SK-N-SH (cell line): Measurements from ENCODE around the gene HSPG2. TPM values are rescaled to one million over a fixed set of nuclear protein-coding genes. Genes with fewer than 3 reads are reported as not detected.

ENCODE experiments used
- CTCF ChIA-PET: fragments of 300-600, 350-600 bp; formaldehyde crosslinking; extraction: SDS; loops from one replicate; lab custom pipeline; 2021; lab: Yijun Ruan, JAX
- POLR2A ChIA-PET: fragments of 350-600 bp; sonication (Branson Sonifier 250); formaldehyde crosslinking; extraction: SDS; loops from one replicate; lab custom pipeline; 2020; ENCODE audit warnings: antibody characterized with exemption, inconsistent platforms; lab: Yijun Ruan, JAX
- DNase-seq: peaks from one replicate; pipeline ENCODE4 v3.0.0; 2012
- H2AFZ ChIP-seq: fragments of 200-600 bp; sonication (generic); 2 replicates; pipeline ENCODE4 v1.8.1; 2016; ENCODE audit warnings: antibody characterized with exemption, mild to moderate bottlenecking, low read depth
- H3F3A ChIP-seq: fragments of 200-600 bp; sonication (generic); replicated peaks from 2 replicates; pipeline ENCODE3; 2016; ENCODE audit warnings: antibody characterized with exemption, mild to moderate bottlenecking; ENCODE audit not compliant: insufficient read depth
- H3K27ac ChIP-seq, 2 experiments: fragments of 200-500 bp in 1 of 2; fragments of 200-600 bp in 1 of 2; sonication (Bioruptor generic) in 1 of 2; sonication (generic), shearing (Covaris generic) in 1 of 2; 2 replicates each; pipeline versions ENCODE4 v1.5.1 to v1.6.1; 2014 to 2016; ENCODE audit warnings: low read depth in 2 of 2, inconsistent platforms in 1 of 2, low read length in 1 of 2, mild to moderate bottlenecking in 1 of 2, mixed read lengths in 1 of 2
- H3K27me3 ChIP-seq: fragments of 200-600 bp; sonication (generic), shearing (Covaris generic); 2 replicates; pipeline ENCODE4 v1.6.1; 2016; ENCODE audit warnings: mixed run types; ENCODE audit not compliant: insufficient read depth
- H3K36me3 ChIP-seq, 2 experiments: fragments of 200-500 bp in 1 of 2; fragments of 200-600 bp in 1 of 2; sonication (Bioruptor generic) in 1 of 2; sonication (generic) in 1 of 2; replicated peaks in 1 of 2; 2 replicates each; pipeline versions ENCODE3 to v1.5.1; 2014 to 2016; ENCODE audit warnings: low read length in 1 of 2, mild to moderate bottlenecking in 1 of 2; ENCODE audit not compliant: insufficient read depth in 2 of 2, control insufficient read depth in 1 of 2
- H3K4me1 ChIP-seq, 2 experiments: fragments of 200-500 bp in 1 of 2; fragments of 200-600 bp in 1 of 2; sonication (Bioruptor generic) in 1 of 2; sonication (generic), shearing (Covaris generic) in 1 of 2; 2 replicates each; pipeline versions ENCODE4 v1.5.1 to v1.6.1; 2014 to 2016; ENCODE audit warnings: low read depth in 1 of 2, low read length in 1 of 2, mixed run types in 1 of 2; ENCODE audit not compliant: insufficient read depth in 2 of 2, control insufficient read depth in 1 of 2
- H3K4me2 ChIP-seq: fragments of 200-600 bp; sonication (generic), shearing (Covaris generic); 2 replicates; pipeline ENCODE4 v1.6.1; 2017; ENCODE audit warnings: mixed run types
- H3K4me3 ChIP-seq, 2 experiments: fragments of 200-500 bp in 1 of 2; fragments of 200-600 bp in 1 of 2; sonication (Bioruptor generic) in 1 of 2; sonication (generic), shearing (Covaris generic) in 1 of 2; 2 replicates each; pipeline versions ENCODE4 v1.5.1 to v1.8.1; 2014 to 2016; ENCODE audit warnings: low read depth in 2 of 2, inconsistent platforms in 1 of 2, low read length in 1 of 2, mild to moderate bottlenecking in 1 of 2, mixed read lengths in 1 of 2, moderate library complexity in 1 of 2
- H3K79me2 ChIP-seq: fragments of 200-600 bp; sonication (generic); 2 replicates; pipeline ENCODE4 v1.8.1; 2017; ENCODE audit warnings: mild to moderate bottlenecking; ENCODE audit not compliant: insufficient read depth
- H3K9ac ChIP-seq: fragments of 200-600 bp; sonication (generic); 2 replicates; pipeline ENCODE4 v1.6.1; 2017; ENCODE audit warnings: mixed run types
- H3K9me2 ChIP-seq: fragments of 200-600 bp; sonication (generic); 2 replicates; pipeline ENCODE4 v1.6.1; 2017; ENCODE audit warnings: mixed run types
- H3K9me3 ChIP-seq: fragments of 200-600 bp; sonication (generic); 2 replicates; pipeline ENCODE4 v1.6.1; 2017; ENCODE audit warnings: mixed run types, mild to moderate bottlenecking, moderate library complexity
- H4K20me1 ChIP-seq: fragments of 200-600 bp; sonication (generic); 2 replicates; pipeline ENCODE4 v1.6.1; 2017; ENCODE audit warnings: mild to moderate bottlenecking, mixed run types; ENCODE audit not compliant: insufficient read depth
- CHD2 ChIP-seq: fragments of 150-350 bp; IDR thresholded peaks from 2 replicates; pipeline ENCODE4 v1.6.1; 2018; ENCODE audit warnings: low read length; ENCODE audit not compliant: partially characterized antibody
- FOXM1 ChIP-seq: IDR thresholded peaks from 2 replicates; pipeline ENCODE4 v1.4.0; 2012; ENCODE audit warnings: low read depth, mild to moderate bottlenecking
- GABPA ChIP-seq: IDR thresholded peaks from 2 replicates; pipeline ENCODE4 v1.4.0; 2012; ENCODE audit warnings: low read depth, mild to moderate bottlenecking
- GATA2 ChIP-seq: sonication (generic); formaldehyde crosslinking; IDR thresholded peaks from 2 replicates; pipeline ENCODE4 v1.5.0; 2020; ENCODE audit warnings: mild to moderate bottlenecking, missing genetic modification reagents
- JUND ChIP-seq: IDR thresholded peaks from 2 replicates; pipeline ENCODE4 v1.4.0; 2012
- MEF2A ChIP-seq: IDR thresholded peaks from 2 replicates; pipeline ENCODE4 v1.4.0; 2012; ENCODE audit warnings: low read depth, borderline replicate concordance
- MXI1 ChIP-seq: IDR thresholded peaks from 2 replicates; pipeline ENCODE4 v1.6.1; 2012; ENCODE audit warnings: mild to moderate bottlenecking, low read depth, low read length, improper control_type of control experiment
- NRF1 ChIP-seq: IDR thresholded peaks from 2 replicates; pipeline ENCODE4 v1.6.1; 2012; ENCODE audit warnings: low read depth, mild to moderate bottlenecking, low read length
- POLR2AphosphoS5 ChIP-seq: IDR thresholded peaks from 2 replicates; pipeline ENCODE4 v1.6.1; 2012; ENCODE audit warnings: low read depth, low read length
- REST ChIP-seq: IDR thresholded peaks from 2 replicates; pipeline ENCODE4 v1.6.1; 2012; ENCODE audit warnings: mild to moderate bottlenecking, low read depth, low read length, moderate library complexity
- TCF12 ChIP-seq: IDR thresholded peaks from 2 replicates; pipeline ENCODE4 v1.4.0; 2012
- ZBTB33 ChIP-seq: IDR thresholded peaks from 2 replicates; pipeline ENCODE4 v1.4.0; 2012; ENCODE audit warnings: low read depth, borderline replicate concordance
- WGBS: methylation state at CpG from one replicate; pipeline ENCODE4 v1.1.6; 2017; ENCODE audit warnings: low lambda C conversion rate; 5-methylcytosine and 5-hydroxymethylcytosine counted together
- polyA plus RNA-seq, 3 experiments: library from polyadenylated mRNA; depleted of rRNA; stranded (reverse); fragments of >200 nt; gene quantifications; 2 replicates each; pipeline ENCODE4 v1.2.3, GENCODE V29; 2012
- TF ChIP-seq, protein P1 (sequence below): fragments of 150-350 bp; IDR thresholded peaks from 2 replicates; pipeline ENCODE4 v1.6.1; 2017; ENCODE audit warnings: antibody characterized with exemption, low read length, low read depth, borderline replicate concordance
- TF ChIP-seq, protein P2 (sequence below): fragments of 200-600 bp; sonication (generic); IDR thresholded peaks from 2 replicates; pipeline ENCODE4 v1.6.1; 2017; ENCODE audit warnings: antibody characterized with exemption, mild to moderate bottlenecking, moderate library complexity

HSPG2 gene
- polyA plus RNA-seq, 1 of the 3 experiments (the other 2 are of a cell fraction): 28.9 TPM

- H3K9me3 ChIP-seq: no peaks in the 10 kb centered on the region
- no peak for DNase-seq
- no peak overlapping the region for H3K4me3 ChIP-seq
- peaks cover 8% of the 10 kb centered on the region for H3F3A ChIP-seq
- H3K27me3 ChIP-seq: no peaks in the 10 kb centered on the region
- peaks cover 11 to 15% of the 10 kb centered on the region in 2 experiments; a peak in 3 of 4 replicates for H3K4me1 ChIP-seq
- ChIA-PET POLR2A (no interaction called here), CTCF (interaction anchor here (0.7 kb wide), 1 partner anchor 98 kb away, joined by 3 read pairs; no protein-coding TSS in a partner anchor)
- no peak overlapping the region for H2AFZ ChIP-seq
- H3K79me2 ChIP-seq: no peaks in the 10 kb centered on the region
- H3K4me2 ChIP-seq: no peak overlapping the region
- H3K9me2 ChIP-seq: no peaks in the 10 kb centered on the region
- H3K27ac ChIP-seq: no peak overlapping the region
- H4K20me1 ChIP-seq: peaks cover 2% of the 10 kb centered on the region; the same call in 1 of the 2 replicates
- no peak overlapping the region for H3K9ac ChIP-seq
- 100% methylated on average over 1 of the region's 1 CpG for WGBS
- TF ChIP-seq POLR2AphosphoS5 (no peak), FOXM1 (no peak), REST (no peak), GATA2 (CRISPR knock-in tag) (no peak), TCF12 (no peak), CHD2 (no peak), GABPA (no peak), JUND (no peak), MXI1 (no peak), NRF1 (no peak), ZBTB33 (no peak), MEF2A (no peak)
- TF ChIP-seq, protein P1, sequence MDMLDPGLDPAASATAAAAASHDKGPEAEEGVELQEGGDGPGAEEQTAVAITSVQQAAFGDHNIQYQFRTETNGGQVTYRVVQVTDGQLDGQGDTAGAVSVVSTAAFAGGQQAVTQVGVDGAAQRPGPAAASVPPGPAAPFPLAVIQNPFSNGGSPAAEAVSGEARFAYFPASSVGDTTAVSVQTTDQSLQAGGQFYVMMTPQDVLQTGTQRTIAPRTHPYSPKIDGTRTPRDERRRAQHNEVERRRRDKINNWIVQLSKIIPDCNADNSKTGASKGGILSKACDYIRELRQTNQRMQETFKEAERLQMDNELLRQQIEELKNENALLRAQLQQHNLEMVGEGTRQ: no peak
- TF ChIP-seq, protein P2, sequence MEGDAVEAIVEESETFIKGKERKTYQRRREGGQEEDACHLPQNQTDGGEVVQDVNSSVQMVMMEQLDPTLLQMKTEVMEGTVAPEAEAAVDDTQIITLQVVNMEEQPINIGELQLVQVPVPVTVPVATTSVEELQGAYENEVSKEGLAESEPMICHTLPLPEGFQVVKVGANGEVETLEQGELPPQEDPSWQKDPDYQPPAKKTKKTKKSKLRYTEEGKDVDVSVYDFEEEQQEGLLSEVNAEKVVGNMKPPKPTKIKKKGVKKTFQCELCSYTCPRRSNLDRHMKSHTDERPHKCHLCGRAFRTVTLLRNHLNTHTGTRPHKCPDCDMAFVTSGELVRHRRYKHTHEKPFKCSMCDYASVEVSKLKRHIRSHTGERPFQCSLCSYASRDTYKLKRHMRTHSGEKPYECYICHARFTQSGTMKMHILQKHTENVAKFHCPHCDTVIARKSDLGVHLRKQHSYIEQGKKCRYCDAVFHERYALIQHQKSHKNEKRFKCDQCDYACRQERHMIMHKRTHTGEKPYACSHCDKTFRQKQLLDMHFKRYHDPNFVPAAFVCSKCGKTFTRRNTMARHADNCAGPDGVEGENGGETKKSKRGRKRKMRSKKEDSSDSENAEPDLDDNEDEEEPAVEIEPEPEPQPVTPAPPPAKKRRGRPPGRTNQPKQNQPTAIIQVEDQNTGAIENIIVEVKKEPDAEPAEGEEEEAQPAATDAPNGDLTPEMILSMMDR: no peak
- H3K36me3 ChIP-seq: peaks cover 9 to 13% of the 10 kb centered on the region in 2 experiments
Observed at GRCh38 chr1:21866707-21867043, 70.4 kb downstream of the HSPG2 start.
